SK-N-SH (cell line): ENCODE measurements around the gene TSPAN10.

Experiments used
- CTCF ChIP-seq: fragments of 200-600 bp; sonication (generic); IDR thresholded peaks from 2 replicates; pipeline ENCODE4 v1.6.1; 2017; ENCODE audit warnings: antibody characterized with exemption, mild to moderate bottlenecking, moderate library complexity
- ELF1 ChIP-seq: IDR thresholded peaks from 2 replicates; pipeline ENCODE4 v1.4.0; 2012
- EP300 ChIP-seq, 2 experiments: IDR thresholded peaks; 2 replicates each; pipeline versions ENCODE4 v1.4.0 to v1.6.1; 2012; ENCODE audit warnings: borderline replicate concordance in 1 of 2, low read depth in 1 of 2, low read length in 1 of 2
- RCOR1 ChIP-seq: fragments of 150-350 bp; IDR thresholded peaks from 2 replicates; pipeline ENCODE4 v1.6.1; 2017; ENCODE audit warnings: antibody characterized with exemption, low read length
- SIN3A ChIP-seq: IDR thresholded peaks from 2 replicates; pipeline ENCODE4 v1.6.1; 2012; ENCODE audit warnings: low read depth, mild to moderate bottlenecking, low read length, moderate library complexity, borderline replicate concordance
- TF ChIP-seq, protein P1 (sequence below): fragments of 150-350 bp; IDR thresholded peaks from 2 replicates; pipeline ENCODE4 v1.6.1; 2017; ENCODE audit warnings: antibody characterized with exemption, low read length, low read depth, borderline replicate concordance

DNA sequence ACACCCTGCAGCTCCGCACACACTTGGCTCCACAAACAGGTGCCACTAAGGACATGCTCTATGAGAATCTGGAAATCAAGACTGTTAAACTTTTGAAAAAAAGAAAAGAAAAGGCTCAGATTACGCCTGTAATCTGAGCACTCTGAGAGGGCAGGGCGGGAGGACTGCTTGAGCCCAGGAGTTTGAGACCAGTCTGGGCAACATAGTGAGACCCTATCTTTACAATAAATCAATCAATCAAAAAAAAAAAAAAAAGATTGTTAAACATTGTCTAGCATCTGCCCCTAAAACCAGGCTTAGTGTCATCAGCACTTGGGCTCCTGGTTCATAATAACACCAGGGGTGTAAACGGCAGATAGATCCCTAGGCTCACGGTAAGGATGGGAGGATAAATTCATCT, 47.4 kb upstream of the TSPAN10 start:
- no peak for TF ChIP-seq SIN3A
- no peak for TF ChIP-seq ELF1
- TF ChIP-seq, protein P1, sequence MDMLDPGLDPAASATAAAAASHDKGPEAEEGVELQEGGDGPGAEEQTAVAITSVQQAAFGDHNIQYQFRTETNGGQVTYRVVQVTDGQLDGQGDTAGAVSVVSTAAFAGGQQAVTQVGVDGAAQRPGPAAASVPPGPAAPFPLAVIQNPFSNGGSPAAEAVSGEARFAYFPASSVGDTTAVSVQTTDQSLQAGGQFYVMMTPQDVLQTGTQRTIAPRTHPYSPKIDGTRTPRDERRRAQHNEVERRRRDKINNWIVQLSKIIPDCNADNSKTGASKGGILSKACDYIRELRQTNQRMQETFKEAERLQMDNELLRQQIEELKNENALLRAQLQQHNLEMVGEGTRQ: no peak
- TF ChIP-seq RCOR1: no peak
- TF ChIP-seq CTCF: no peak
- TF ChIP-seq EP300 (IDR thresholded peaks at IDR 0.05; ENCODE audit: borderline replicate concordance in 1 of 2, low read depth in 1 of 2, low read length in 1 of 2): no peak
